Activated CD4-positive, CD25-positive, alpha-beta regulatory T cell treated with anti-CD3 and anti-CD28 coated beads, Interleukin-2, amount 50 U/mL, for 24 hours (primary cell): ENCODE measurements around the gene SS18L1.

Experiments used
- ATAC-seq, 2 donors: fragments of 150-1000 bp; cut with Tn5 transposase; one replicate each; pipeline ENCODE4 v1.10.0; 2021; ENCODE audit warnings: mild to moderate bottlenecking in 1 of 2, moderate library complexity in 1 of 2

The SS18L1 gene

DNA sequence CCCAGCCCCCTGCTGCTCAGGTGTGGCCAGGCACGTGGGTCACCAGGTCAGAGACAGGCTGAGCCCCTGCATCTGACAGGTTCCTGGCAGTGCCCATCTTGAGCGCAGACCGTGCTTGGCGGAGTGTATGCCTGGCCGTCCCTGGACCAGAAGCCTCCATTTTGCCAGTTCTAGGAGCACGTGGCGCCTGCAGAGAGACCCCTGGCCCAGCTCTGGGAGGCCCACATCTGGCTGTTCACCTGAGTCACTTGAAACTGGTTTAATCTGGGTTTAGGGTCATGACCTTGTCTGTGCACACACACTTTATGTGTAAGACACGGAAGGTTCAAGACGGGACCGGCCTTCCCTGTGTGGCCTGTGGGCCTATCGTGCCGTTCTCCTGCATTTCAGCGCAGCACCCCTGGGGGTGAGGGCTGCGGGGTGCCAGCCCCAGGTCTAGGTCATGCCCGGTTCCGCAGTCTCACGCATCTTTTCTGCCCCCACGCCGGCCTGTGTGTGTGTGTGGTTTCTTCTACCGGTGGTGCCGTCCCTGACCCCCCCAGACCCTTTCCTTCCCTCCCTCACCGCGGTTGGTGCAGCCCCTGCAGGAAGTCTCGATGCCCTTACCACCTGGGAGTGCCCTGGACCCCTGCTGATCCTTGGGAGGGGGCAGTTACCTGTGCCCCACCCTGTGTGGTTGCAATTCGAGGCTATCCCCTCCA is 14.0 kb downstream of the SS18L1 start:
- no peak for ATAC-seq

DNA sequence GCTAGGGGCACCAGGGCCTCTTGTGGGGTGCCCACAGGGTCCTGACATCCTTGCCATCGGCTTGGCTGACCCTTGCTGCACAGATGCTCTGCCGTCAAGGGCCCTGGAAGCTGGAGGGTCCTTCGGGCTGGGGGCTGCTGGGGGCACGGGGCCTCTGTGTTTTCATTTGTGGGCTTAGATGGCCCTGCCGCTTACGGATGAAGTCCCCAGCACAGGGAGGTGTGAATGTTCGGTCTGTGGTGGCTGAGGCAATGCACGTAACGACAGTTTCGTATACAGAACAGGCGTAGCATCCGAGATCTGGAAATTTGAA is 14.5 kb downstream of the SS18L1 start:
- no peak for ATAC-seq

DNA sequence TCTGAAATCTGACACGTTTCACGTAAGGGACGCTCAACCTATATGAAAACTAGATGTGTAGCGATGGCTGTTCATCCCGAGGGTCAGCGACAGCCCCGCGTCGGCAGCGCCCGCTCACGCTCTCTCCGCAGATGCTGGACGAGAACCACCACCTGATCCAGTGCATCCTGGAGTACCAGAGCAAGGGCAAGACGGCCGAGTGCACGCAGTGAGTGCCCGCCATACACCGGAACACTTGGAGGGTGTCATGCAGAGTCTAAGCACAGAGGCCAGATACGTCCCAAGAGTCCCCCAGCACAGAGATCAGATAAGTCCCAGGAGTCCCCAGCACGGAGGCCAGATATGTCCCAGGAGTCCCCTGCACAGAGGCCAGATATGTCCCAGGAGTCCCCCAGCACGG is 15.0 kb downstream of the SS18L1 start:
- ATAC-seq = no peak

DNA sequence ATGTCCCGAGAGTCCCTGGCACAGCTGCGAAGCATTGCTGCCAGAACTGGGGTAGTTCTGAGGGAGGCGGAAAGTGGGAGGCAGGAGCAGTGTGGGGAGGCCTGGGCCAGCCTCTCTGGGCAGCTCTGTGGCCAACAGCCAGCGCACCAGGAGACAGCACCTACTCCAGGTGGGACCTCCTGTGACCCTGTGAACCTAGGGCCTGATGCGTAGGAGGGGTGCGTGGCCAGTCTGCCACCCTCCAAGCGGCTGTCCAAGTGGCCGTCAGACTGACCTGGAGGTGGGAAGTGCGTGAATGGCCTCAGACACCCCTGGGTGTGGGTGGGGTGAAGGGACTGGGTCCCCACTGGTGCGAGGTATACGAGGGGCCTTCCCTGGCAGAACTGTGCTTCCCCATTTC is 15.5 kb downstream of the SS18L1 start:
- no peak for ATAC-seq

DNA sequence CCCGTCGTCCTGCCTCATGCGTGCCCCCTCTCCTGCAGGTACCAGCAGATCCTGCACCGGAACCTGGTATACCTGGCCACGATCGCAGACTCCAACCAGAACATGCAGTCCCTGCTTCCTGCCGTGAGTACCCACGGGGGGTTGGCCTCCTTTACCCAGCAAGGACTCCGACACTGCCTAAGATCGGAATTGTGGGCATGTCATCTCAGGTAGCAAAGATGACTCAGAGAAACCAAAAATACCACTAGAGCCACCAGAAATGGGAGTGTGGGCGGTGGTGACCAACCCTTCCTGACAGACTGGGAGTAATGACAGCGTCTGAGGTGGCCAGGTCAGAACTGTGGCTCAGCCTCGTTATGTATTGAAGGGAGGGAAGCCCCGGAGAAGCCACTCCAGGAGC is 16.3 kb downstream of the SS18L1 start:
- ATAC-seq = peak; percentile 87 to 90

DNA sequence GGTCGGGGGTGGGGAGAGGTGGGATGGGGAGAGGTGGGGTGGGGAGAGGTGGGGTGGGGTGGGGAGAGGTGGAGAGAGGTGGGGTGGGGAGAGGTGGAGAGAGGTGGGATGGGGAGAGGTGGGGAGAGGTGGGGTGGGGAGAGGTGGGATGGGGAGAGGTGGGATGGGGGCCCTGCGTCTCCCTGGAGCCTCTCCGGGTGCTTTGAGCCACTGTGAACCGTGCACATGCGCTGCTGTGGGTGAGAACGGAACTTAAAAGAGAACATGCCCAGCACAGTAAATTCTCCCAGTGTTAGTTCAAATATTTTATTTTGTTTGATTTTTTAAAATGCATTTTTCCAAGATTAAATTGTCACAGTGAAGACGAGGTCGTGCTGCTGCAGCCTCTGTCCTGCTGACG is 16.7 kb downstream of the SS18L1 start:
- ATAC-seq = no peak

DNA sequence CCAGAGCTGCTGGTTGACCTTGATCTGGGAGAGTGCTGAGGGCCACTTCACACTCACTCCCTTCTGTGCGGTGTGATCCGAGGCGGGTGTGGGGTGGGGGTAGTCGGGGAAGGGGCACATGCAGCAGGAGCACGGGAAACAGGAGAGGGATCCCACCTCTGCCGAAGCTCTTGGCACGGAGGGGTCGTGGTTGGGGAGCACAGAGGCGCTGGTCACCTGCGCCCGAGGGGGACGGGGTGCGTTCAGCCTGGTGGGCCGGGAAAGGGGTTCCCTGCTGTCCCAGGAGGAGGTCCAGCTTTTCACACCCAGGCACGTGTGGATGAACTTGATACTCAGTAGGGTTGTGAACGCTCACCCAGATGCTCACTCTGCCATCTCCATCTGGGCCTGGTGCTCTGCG is 17.3 kb downstream of the SS18L1 start:
- ATAC-seq = no peak

DNA sequence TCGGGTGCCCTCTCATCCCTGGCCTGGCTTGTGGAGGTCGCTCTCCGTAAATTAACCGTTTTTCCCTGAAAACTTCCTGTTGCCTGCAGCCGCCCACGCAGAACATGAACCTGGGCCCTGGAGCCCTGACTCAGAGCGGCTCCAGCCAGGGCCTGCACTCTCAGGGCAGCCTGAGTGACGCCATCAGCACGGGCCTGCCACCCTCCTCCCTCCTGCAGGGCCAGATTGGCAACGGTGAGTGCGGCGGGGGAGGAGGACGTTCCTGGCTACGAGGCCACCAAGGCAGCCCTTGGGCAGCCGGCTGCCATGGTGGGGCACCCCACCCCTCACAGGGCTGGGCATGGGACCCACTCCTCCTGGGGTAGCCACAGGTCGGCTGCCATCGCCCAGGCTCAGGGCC is 17.8 kb downstream of the SS18L1 start:
- ATAC-seq = no peak

DNA sequence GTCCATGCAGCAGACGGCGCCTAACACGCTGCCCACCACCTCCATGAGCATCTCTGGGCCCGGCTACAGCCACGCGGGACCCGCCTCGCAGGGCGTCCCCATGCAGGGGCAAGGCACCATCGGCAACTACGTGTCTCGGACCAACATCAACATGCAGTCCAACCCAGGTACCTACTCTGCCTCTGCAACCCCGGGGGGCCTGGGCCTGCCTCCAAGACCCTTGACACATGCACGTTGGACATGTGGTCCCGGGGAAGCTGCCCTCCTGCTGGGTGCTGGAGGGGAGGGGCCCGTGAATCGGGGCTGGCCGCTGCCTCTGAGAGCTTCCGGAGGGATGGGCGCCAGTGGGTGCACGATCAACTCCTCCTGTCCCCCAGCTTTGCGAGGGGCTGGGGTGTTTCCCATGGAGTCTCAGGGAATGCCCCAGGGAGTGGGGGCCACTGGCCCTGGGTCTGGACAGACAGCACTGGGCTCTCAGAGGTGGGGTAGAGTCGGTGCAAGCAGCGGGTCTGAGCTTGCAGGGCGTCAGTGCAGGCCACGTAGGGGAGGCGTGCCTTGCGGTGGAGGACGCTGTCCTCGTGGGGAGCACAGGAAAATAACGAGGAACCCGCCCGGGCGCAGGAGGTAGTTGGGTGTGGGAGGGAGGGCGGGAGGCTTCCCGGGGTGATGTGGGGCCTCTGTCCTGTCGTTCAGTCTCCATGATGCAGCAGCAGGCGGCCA is 19.4 kb downstream of the SS18L1 start:
- no peak for ATAC-seq

DNA sequence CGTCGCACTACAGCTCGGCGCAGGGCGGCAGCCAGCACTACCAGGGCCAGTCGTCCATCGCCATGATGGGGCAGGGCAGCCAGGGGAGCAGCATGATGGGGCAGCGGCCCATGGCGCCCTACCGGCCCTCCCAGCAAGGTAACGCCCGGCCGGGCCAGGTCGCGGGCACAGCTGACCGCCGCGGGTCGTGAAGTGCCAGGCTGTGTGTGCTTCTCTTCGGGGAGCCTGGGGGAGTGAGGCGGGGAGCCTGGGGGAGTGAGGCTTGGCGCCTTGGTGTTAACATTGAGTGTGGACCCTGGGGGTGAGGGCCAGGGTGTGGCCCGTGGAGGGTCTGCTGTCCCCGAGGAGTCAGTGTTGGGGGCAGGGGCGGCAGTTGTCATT is 19.9 kb downstream of the SS18L1 start:
- ATAC-seq = no peak

DNA sequence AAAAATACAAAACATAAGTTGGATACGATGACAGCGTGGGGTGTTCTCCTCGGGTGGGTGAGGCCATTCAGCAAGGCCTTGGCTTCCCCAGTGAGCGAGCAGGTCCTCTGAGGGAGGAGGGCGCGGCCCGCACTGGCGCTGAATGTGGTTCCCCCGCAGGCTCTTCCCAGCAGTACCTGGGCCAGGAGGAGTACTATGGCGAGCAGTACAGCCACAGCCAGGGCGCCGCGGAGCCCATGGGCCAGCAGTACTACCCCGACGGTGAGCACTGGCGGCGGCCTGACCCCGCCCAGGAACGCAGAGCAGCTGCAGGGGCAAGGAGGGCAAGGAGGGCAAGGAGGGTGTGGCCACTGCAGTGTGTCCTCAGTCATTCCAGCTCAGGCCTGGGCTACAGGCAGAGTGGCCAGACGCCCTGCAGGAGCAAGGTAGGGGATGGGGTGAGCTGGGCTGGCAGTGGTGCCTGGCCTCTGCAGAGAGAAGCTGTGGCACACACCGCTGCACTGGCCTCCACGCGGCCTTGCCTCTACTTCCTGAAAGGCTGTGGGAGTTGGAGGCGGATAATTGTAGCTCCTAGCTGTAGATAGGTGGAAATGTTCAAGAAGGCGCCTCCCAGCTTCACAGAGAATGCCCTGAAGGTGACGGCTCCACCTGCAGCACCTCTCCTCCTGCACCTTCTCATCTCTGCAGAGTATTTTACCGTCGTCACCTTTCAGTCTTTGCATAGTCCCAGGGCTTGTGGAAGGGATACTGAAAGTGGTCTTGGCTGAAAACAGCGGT is 20.6 kb downstream of the SS18L1 start:
- no peak for ATAC-seq

DNA sequence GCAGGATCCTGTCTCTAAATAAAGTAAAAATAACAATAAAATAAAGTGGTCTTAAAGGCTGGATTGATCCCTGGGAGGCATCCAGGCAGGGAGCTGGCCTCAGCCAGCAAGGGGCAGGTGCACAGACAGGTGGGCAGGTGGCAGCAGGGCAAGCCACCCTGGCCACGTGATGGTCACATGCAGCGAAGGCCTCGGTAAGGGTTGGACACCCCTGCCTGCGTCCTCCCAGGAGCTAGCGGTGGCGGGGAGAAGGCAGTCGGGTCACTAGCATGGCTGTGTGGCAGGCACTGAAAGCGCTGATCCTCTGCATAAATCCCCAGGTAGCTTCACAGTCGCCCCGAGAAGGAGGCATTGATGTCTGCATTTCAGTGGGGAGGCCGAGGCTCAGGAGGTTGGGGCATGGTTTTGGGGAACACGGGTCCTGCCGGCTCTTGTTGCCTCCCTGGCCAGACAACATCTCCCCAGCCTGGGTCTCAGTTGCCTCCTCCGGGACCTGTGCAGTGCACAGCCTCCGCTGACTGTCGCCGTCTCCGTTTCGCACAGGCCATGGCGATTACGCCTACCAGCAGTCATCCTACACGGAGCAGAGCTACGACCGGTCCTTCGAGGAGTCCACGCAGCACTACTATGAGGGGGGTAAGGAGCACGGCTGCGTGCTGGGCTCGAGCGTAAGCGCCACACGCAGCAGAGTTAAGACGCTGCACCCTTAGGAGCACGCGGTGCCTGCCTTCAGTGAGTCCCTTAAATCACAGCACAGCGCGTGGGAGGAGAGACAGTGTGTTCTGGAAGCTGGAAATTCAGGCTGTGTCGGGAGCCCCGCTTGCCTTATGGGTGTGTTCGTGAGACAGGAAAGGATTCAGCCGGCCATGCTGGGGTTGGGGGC is 21.6 kb downstream of the SS18L1 start:
- ATAC-seq = no peak

DNA sequence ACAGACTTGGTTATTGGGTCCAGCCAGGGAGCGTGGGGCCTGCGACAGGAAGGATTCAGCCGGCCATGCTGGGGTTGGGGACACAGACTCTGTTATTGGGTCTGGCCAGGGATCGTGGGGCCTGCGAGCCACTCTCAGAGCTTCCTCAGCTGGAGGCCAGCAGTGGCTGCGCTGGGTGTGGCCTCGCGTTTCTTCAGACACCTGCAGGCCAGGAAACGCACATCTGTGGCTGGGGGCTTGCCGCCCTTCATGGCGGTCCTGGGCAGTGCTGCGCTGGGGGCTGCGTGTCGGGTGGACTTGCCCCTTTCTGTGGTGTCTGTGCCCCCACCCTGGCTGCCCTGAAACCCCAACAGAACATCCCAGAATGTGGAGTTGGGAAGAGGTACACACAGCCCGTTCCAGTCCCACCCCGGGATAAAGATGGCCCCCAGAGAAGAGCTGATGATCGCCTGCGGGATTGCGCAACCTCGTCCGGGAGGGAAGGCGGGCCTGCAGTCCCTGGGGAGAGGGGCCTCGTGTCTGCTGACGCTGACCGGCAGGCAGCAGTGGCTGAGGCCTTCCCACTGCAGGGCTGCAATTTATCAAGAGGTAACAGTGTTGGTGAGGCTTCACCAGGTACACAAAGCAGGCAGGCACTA is 22.3 kb downstream of the SS18L1 start:
- no peak for ATAC-seq

DNA sequence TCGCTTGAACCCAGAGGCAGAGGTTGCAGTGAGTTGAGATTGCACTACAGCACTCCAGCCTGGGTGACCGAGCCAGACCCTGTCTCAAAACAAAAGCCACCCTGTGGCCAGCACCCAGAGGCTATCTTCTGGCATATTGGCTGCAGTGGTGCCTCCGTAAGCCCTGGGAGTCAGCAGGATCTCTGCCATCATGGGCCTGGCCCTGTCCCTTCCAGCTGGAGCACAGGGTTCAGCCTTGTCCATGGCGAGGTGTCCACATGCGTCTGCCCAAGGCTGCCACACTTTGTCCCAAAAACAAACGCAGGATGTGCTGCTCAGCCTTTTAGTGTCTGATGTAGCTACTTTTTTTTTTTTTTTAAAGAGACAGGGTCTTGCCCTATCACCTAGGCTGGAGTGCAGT is 23.9 kb downstream of the SS18L1 start:
- ATAC-seq = no peak

DNA sequence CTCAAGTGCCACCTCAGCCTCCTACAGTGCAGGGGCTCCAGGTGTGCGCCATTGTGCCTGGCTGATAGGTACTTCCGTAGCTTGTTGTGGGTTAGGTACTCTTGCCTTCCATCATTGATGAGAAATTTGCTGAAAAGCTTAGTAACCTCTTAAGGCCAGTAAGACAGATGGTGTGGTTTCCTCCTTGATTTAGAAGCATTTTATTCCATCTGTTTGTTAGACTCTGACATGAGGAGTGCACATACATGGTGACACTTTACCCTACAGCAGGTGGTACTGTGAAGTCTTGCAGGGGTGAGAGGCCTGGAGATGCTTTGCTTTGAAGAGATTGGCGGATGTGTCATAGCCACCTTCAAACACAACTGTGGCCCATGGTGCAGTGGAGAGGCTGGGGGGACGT is 24.5 kb downstream of the SS18L1 start:
- no peak for ATAC-seq

DNA sequence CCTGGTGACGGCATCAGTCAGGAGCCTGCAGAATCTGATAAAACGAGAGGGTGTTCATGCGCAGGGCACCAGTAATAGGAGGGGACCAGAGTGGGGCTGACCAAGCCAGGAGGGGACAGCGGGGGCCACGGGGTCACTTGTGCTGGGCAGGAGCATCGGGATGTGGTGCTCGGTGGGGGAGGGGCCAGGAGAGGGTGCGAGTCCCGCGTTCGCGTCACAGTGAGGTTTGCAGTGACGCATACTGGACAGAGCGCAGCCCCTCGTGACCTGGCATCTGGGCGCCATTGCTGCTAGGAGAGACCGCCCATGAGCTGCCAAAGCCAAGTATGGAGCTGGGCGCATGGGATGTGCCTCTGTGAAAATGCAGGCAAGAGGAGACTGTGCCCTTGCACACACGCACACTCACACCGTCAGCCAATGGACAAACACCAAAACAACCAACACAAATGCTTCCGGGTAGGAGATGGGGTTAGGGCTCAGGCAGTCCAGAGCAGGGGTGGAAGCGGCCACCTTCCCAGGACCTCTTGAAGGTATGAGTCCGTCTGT is 25.4 kb downstream of the SS18L1 start:
- no peak for ATAC-seq

DNA sequence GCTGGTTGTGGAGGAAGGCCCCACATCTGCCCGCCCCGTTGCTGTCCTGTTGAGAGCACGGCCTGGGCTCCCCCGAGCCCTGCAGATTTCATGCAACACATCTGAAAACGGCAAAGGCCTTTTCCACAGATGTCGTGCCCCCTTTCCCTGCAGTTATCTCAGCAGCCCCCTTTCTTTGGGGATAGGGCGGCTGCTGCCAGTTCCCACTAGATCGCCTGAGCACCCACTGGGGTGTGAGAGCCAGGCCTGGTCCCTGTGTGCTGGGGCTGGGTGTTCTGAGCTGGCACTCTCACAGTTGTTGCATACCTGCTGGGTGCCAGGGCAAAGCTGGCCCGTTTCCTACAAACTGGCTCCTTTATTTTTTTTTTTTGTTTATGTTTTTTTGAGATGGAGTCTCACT is 27.0 kb downstream of the SS18L1 start:
- ATAC-seq = no peak

DNA sequence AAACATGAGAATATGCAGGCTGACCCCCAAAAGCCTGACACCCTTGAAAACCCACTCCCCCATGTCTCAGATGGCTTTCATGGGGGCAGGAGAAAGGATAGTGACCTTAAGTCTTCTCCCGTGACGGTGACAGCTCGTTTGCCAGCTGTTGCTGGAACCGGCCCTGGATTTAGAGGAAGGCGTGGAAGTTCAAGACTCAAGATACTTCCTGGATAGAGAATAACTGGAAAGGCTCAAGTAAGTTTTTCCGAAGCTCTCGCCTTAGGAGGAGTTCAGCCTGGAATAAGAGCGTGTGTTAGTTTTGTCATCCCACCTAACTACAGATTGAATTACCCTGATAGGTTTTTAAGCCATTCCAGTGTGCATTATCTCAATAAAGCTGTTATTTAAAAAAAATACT is 27.7 kb downstream of the SS18L1 start:
- ATAC-seq = no peak

DNA sequence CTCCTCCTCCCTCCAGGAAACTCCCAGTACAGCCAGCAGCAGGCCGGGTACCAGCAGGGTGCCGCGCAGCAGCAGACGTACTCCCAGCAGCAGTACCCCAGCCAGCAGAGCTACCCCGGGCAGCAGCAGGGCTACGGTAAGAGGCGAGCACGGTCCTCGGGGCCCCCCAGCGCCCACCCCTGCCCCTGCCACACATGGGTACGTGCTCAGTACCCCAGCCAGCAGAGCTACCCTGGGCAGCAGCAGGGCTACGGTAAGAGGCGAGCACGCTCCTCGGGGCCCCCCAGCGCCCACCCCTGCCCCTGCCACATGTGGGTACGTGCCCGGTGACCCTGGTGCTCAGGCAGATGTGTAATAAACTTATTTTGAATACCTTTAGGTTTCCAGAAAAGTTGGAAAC is 29.1 kb downstream of the SS18L1 start:
- ATAC-seq = no peak

DNA sequence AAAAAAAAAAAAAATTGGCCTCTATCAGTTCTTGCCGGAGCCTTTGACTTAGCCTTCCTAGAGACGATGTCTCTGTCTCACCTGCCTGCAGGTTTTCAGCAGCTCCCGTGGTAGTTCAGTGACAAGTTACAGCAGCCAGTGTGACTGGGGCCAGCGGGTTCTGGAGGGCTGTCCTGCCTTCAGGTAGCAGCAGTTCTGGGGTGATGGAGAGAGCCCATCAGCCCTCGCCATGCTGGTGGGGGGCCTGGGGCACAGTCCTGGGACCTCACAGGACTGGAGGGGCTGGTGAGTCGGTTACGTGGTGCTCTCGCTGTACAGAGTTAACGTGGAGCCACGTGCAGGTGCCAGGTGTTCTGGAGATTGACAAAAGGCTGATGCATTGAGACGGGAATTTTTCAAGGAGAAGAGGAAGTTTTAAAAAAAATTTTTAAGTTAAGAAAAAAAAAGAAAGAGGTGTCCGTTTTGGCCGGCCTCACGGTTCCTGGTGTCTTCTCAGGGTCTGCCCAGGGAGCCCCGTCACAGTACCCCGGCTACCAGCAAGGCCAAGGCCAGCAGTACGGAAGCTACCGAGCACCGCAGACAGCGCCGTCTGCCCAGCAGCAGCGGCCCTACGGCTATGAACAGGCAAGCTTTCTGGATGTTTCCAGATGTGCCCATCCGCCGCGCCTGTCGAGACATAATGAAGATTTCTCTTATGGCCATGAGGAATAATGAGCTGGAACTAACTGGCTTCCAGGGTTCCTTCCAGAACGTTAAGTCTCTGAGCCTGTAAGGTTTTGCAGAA is 30.6 kb downstream of the SS18L1 start:
- ATAC-seq = no peak

DNA sequence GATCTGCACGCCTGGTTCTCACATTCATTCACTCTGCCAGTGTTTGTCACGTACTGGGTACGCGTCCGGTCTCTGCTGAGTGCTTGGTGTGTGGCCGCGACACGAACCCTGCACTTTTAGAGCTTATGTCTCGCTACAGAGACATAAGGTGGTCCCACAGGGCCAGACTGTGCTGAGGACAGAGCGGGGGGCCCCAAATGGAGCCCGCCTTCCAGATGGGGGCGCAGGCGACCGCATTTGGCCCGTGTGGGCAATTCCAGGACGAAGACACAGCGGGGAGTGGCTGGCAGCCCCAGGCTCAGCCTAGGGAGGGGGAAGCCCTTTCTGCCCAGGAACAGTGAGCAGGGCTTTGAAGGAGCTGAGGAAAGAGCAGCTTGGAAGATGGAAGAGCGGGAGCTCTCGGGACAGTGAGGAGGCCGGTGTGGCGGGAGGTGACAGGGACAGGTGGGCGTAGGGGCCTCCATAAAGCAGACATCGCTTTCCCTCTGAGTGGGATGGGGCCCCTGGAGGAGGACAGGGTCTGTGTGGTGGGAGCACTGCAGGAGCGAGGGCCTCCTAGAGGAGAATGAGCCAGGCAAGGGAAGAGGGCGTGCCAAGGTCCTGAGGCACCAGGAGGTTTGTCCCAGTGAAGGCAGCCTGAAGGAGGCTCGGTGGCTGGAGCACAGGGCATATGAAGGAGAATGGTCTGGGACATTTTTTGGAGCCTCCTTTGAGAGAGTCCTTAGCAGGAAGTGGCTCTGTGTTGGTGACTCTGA is 31.5 kb downstream of the SS18L1 start:
- ATAC-seq = no peak
